Stimulated activated CD8-positive, alpha-beta memory T cell treated with anti-CD3 and anti-CD28 coated beads, Interleukin-2, amount 100 ng/mL, for 48 hours (primary cell): Measurements from ENCODE around the gene FAM43B.
"Not testable (repeated sequence)": the region's sequence is repeated elsewhere in the genome, so short reads cannot be mapped to it uniquely, and the experiment has no call there.

Experiments
- DNase-seq, 2 donors: peaks; one replicate each; pipeline ENCODE4 v3.0.0-alpha.2; 2020; ENCODE audit warnings: low read depth in 2 of 2

FAM43B gene

GRCh38 chr1:20551945-20552727 lies at the start of gene FAM43B:
TSS of gene FAM43B (plus strand) at chr1:20552573. CDS start at chr1:20552974, 401 bp downstream.
- DNase-seq = peak in 1 of 2 donors; percentile 8

- DNase-seq = no peak
Observed at GRCh38 chr1:20505488-20505887, 46.9 kb upstream of the FAM43B start.

- no peak for DNase-seq
Observed at GRCh38 chr1:20507248-20507563, 45.2 kb upstream of the FAM43B start.

- peak; percentile 89 to 96 for DNase-seq
Observed at GRCh38 chr1:20507564-20508410, 44.6 kb upstream of the FAM43B start, which contains the start of gene MUL1. TSS of gene MUL1 (minus strand) at chr1:20508151. CDS start at chr1:20508024, 127 bp downstream.

GRCh38 chr1:20508411-20508771 lies 44.0 kb upstream of the FAM43B start:
- no peak for DNase-seq

GRCh38 chr1:20511518-20512428 lies 40.6 kb upstream of the FAM43B start:
- no peak for DNase-seq

- DNase-seq = not testable (repeated sequence)
Observed at GRCh38 chr1:20519609-20520262, 32.6 kb upstream of the FAM43B start.

GRCh38 chr1:20521960-20522861 lies 30.2 kb upstream of the FAM43B start:
- peak; percentile 31 to 60 for DNase-seq

GRCh38 chr1:20526267-20526666 lies 26.1 kb upstream of the FAM43B start:
- DNase-seq = no peak

GRCh38 chr1:20528221-20528620 lies 24.2 kb upstream of the FAM43B start:
- no peak for DNase-seq

GRCh38 chr1:20530306-20530705 lies 22.1 kb upstream of the FAM43B start:
- DNase-seq = no peak

GRCh38 chr1:20530901-20531300 lies 21.5 kb upstream of the FAM43B start:
- no peak for DNase-seq

- DNase-seq = no peak
Observed at GRCh38 chr1:20533635-20534034, 18.7 kb upstream of the FAM43B start.

- DNase-seq = no peak
Observed at GRCh38 chr1:20534659-20535417, 17.5 kb upstream of the FAM43B start.

GRCh38 chr1:20538227-20538626 lies 14.1 kb upstream of the FAM43B start:
- DNase-seq = no peak

- DNase-seq = no peak
Observed at GRCh38 chr1:20538760-20539551, 13.4 kb upstream of the FAM43B start.

GRCh38 chr1:20540281-20540680 lies 12.1 kb upstream of the FAM43B start:
- DNase-seq = no peak

- DNase-seq = no peak
Observed at GRCh38 chr1:20546637-20547036, 5.7 kb upstream of the FAM43B start.

GRCh38 chr1:20551161-20551560 lies 1.2 kb upstream of the FAM43B start:
- DNase-seq = no peak
